Mucosa of stomach (tissue), 1 donor: Measurements from ENCODE around the gene ZMYND19.
"Not testable (repeated sequence)": the region's sequence is repeated elsewhere in the genome, so short reads cannot be mapped to it uniquely, and the experiment has no call there.

Experiments
- H3K27me3 ChIP-seq: one replicate; pipeline ENCODE4 v1.7.0; 2013; ENCODE audit warnings: mild to moderate bottlenecking, low read length; ENCODE audit not compliant: control insufficient read depth, insufficient read depth
- H3K36me3 ChIP-seq: one replicate; pipeline ENCODE4 v1.7.0; 2013; ENCODE audit warnings: low read length; ENCODE audit not compliant: control insufficient read depth, insufficient read depth
- H3K4me1 ChIP-seq: one replicate; pipeline ENCODE4 v1.7.0; 2013; ENCODE audit warnings: mild to moderate bottlenecking, low read length; ENCODE audit not compliant: control insufficient read depth, insufficient read depth
- H3K4me3 ChIP-seq: one replicate; pipeline ENCODE4 v1.7.0; 2013; ENCODE audit warnings: low read length
- H3K9ac ChIP-seq: one replicate; pipeline ENCODE4 v1.7.0; 2013; ENCODE audit warnings: mild to moderate bottlenecking, low read length, moderate library complexity
- H3K9me3 ChIP-seq: one replicate; pipeline ENCODE4 v1.7.0; 2013; ENCODE audit warnings: mild to moderate bottlenecking, low read length, moderate library complexity; ENCODE audit not compliant: control insufficient read depth
- donor health status: Pancreatic carcinoma.

Gene ZMYND19

GRCh38 chr9:137545123-137545522 is 45.2 kb downstream of the ZMYND19 start:
- Histone ChIP-seq H3K9me3 (no peaks in the 10 kb centered on the region), H3K27me3 (no peaks in the 10 kb centered on the region), H3K36me3 (no peaks in the 10 kb centered on the region), H3K4me3 (no peak overlapping the region), H3K4me1 (peaks cover 4% of the 10 kb centered on the region), H3K9ac (no peak overlapping the region)

GRCh38 chr9:137544176-137544760 is 46.0 kb downstream of the ZMYND19 start:
- H3K36me3 ChIP-seq, result no peaks in the 10 kb centered on the region
- H3K27me3 ChIP-seq, result no peaks in the 10 kb centered on the region
- H3K4me1 ChIP-seq, result no peaks in the 10 kb centered on the region
- H3K4me3 ChIP-seq, result no peak overlapping the region
- no peaks in the 10 kb centered on the region for H3K9me3 ChIP-seq
- H3K9ac ChIP-seq, result no peak overlapping the region

- H3K9me3 ChIP-seq, result no peaks in the 10 kb centered on the region
- no peaks in the 10 kb centered on the region for H3K4me1 ChIP-seq
- no peak overlapping the region for H3K4me3 ChIP-seq
- no peak overlapping the region for H3K9ac ChIP-seq
- H3K36me3 ChIP-seq, result no peaks in the 10 kb centered on the region
- no peaks in the 10 kb centered on the region for H3K27me3 ChIP-seq
These were observed 46.9 kb downstream of the ZMYND19 start for GRCh38 chr9:137543237-137543963.

- Histone ChIP-seq H3K9me3 (no peaks in the 10 kb centered on the region), H3K4me3 (no peak overlapping the region), H3K27me3 (no peaks in the 10 kb centered on the region), H3K36me3 (no peaks in the 10 kb centered on the region), H3K4me1 (no peaks in the 10 kb centered on the region), H3K9ac (no peak overlapping the region)
These were observed 47.8 kb downstream of the ZMYND19 start for GRCh38 chr9:137542486-137542885.

- H3K36me3 ChIP-seq, result no peaks in the 10 kb centered on the region
- no peaks in the 10 kb centered on the region for H3K9me3 ChIP-seq
- no peak overlapping the region for H3K9ac ChIP-seq
- no peaks in the 10 kb centered on the region for H3K4me1 ChIP-seq
- no peaks in the 10 kb centered on the region for H3K27me3 ChIP-seq
- H3K4me3 ChIP-seq, result no peak overlapping the region
These were observed 49.8 kb downstream of the ZMYND19 start for GRCh38 chr9:137540536-137540935.

- Histone ChIP-seq H3K9me3 (no peaks in the 10 kb centered on the region), H3K9ac (no peak overlapping the region), H3K27me3 (no peaks in the 10 kb centered on the region), H3K4me1 (peaks cover 8% of the 10 kb centered on the region), H3K4me3 (no peak overlapping the region), H3K36me3 (no peaks in the 10 kb centered on the region)
These were observed 52.3 kb downstream of the ZMYND19 start for GRCh38 chr9:137538058-137538457.

- H3K9ac ChIP-seq, H3K9me3 ChIP-seq, H3K4me3 ChIP-seq, H3K27me3 ChIP-seq, H3K36me3 ChIP-seq, H3K4me1 ChIP-seq: not testable (repeated sequence)
These were observed 53.6 kb downstream of the ZMYND19 start for GRCh38 chr9:137536594-137537131.

- Histone ChIP-seq H3K27me3 (no peaks in the 10 kb centered on the region), H3K36me3 (no peaks in the 10 kb centered on the region), H3K4me3 (no peak overlapping the region), H3K4me1 (peaks cover 12% of the 10 kb centered on the region), H3K9me3 (no peaks in the 10 kb centered on the region), H3K9ac (no peak overlapping the region)
These were observed 55.2 kb downstream of the ZMYND19 start for GRCh38 chr9:137535120-137535428.

- H3K9ac ChIP-seq, result no peak overlapping the region
- no peaks in the 10 kb centered on the region for H3K36me3 ChIP-seq
These were observed 55.8 kb downstream of the ZMYND19 start for GRCh38 chr9:137534256-137535119.

GRCh38 chr9:137532891-137533468 is 57.3 kb downstream of the ZMYND19 start:
- H3K4me3 ChIP-seq, H3K9me3 ChIP-seq, H3K9ac ChIP-seq, H3K27me3 ChIP-seq, H3K36me3 ChIP-seq: not testable (repeated sequence)
- peaks cover 12% of the 10 kb centered on the region for H3K4me1 ChIP-seq

More at GRCh38 chr9:137534256-137535119, 55.8 kb downstream of the ZMYND19 start:
- no peaks in the 10 kb centered on the region for H3K27me3 ChIP-seq
- no peak overlapping the region for H3K4me3 ChIP-seq
- no peaks in the 10 kb centered on the region for H3K9me3 ChIP-seq
- H3K4me1 ChIP-seq, result peaks cover 12% of the 10 kb centered on the region
